Ascending aorta (tissue), 2 donors: ENCODE data around the gene DIPK1B. TPM values are rescaled to one million over a fixed set of nuclear protein-coding genes. Genes with fewer than 3 reads are reported as not detected.

ENCODE experiments used
- DNase-seq, 2 donors: peaks; one replicate each; pipeline ENCODE4 v3.0.0-alpha.2; 2019; ENCODE audit warnings: low spot score in 2 of 2
- H3K27ac ChIP-seq, 2 donors: fragments of 200-600 bp; sonication (generic); one replicate each; pipeline ENCODE4 v1.5.1; 2016 to 2017; ENCODE audit warnings: mild to moderate bottlenecking in 1 of 2
- H3K27me3 ChIP-seq: fragments of 200-600 bp; sonication (generic); one replicate; pipeline ENCODE4 v1.5.1; 2017
- H3K36me3 ChIP-seq, 2 donors: fragments of 200-600 bp; sonication (generic); one replicate each; pipeline ENCODE4 v1.5.1; 2016
- H3K4me1 ChIP-seq, 2 donors: fragments of 200-600 bp; sonication (generic); one replicate each; pipeline ENCODE4 v1.5.1; 2016 to 2017; ENCODE audit warnings: mild to moderate bottlenecking in 1 of 2
- H3K4me3 ChIP-seq, 2 donors: fragments of 200-600 bp; sonication (generic); one replicate each; pipeline ENCODE4 v1.5.1; 2016 to 2017; ENCODE audit warnings: mild to moderate bottlenecking in 1 of 2
- H3K9me3 ChIP-seq, 2 donors: fragments of 200-600 bp; sonication (generic); one replicate each; pipeline ENCODE4 v1.5.1; 2016
- intact Hi-C: fragments of 100-400 bp; cut with DNase I; formaldehyde crosslinking; loops from one replicate; pipeline ENCODE4 v1.15.1; 2023
- total RNA-seq: library from RNA; depleted of rRNA; stranded (reverse); fragments of >200 nt; gene quantifications from one replicate; pipeline ENCODE4 v1.1.0, GENCODE V29; 2016
- TF ChIP-seq, protein P1 (sequence below), 3 experiments: fragments of 200-600 bp in 2 of 3; fragments of 450-650 bp in 1 of 3; sonication (generic) in 2 of 3; IDR thresholded peaks; one replicate each; pipeline ENCODE4 v1.5.1; 2016 to 2019; ENCODE audit warnings: antibody characterized with exemption in 3 of 3, mild to moderate bottlenecking in 1 of 3, moderate library complexity in 1 of 3

The DIPK1B gene
- total RNA-seq, 1 donor from 2014 or later: 86.2 TPM

DNA sequence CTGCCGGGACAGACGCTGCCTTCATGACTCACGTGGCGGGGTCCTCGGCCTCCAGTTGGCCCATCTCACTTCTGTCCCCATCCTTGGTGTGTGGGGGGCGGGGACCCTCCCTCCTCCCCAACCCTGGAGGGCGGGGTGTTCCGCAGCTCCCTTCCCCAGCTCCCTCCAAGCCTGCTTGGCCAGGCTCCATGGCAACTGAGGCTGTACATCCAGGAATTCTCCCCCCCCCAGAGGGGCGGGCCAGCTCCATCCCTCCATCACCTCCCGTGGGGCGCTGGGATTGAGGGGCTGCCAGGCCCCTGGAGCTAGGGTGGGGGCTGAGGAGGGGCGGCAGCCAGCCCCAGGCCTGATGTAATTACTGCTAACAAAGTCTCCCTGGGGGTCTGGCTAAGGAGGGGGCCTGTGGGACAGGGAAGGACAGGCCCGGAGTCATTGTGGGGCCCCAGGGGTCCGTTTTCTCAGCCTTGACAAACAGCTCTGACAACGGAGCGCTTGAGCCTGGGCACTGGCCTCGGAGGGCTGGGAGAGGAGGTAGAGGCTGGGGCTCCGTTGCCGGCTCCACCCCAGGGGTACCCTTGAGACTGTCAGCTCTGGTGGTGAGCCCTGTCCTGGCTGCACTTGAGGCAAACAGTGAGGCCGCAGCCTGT, 8.0 kb downstream of the DIPK1B start:
- Histone ChIP-seq H3K9me3 (no peaks in the 10 kb centered on the region), H3K27me3 (no peaks in the 10 kb centered on the region), H3K36me3 (peaks cover 34 to 36% of the 10 kb centered on the region in 2 donors), H3K4me3 (no peak overlapping the region), H3K4me1 (no peaks in the 10 kb centered on the region), H3K27ac (no peak overlapping the region)
- no peak for DNase-seq
- intact Hi-C loops: no loop called here
- TF ChIP-seq, protein P1, sequence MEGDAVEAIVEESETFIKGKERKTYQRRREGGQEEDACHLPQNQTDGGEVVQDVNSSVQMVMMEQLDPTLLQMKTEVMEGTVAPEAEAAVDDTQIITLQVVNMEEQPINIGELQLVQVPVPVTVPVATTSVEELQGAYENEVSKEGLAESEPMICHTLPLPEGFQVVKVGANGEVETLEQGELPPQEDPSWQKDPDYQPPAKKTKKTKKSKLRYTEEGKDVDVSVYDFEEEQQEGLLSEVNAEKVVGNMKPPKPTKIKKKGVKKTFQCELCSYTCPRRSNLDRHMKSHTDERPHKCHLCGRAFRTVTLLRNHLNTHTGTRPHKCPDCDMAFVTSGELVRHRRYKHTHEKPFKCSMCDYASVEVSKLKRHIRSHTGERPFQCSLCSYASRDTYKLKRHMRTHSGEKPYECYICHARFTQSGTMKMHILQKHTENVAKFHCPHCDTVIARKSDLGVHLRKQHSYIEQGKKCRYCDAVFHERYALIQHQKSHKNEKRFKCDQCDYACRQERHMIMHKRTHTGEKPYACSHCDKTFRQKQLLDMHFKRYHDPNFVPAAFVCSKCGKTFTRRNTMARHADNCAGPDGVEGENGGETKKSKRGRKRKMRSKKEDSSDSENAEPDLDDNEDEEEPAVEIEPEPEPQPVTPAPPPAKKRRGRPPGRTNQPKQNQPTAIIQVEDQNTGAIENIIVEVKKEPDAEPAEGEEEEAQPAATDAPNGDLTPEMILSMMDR (IDR thresholded peaks at IDR 0.05): no peak

DNA sequence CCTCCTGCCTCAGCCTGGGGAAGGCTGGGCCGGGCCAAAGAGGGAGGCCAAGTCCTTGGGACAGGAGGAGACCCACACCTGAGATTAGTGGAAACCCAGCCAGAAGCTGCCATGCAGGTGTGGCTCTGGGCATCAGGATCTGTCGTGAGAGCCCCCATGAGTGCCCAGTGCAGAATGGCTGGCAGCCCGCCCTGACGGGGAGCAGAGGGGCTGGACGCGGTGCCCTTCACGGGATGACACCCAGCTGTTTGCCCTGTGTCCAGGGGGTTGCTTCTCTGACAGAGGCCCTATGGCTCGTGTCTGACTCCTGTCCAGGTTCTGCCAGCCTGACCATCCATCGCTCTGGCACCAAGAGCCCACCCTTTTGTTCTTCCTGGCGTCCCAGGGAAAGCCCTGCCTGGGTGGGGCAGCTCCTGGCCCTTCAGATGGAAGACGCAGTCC, 8.5 kb downstream of the DIPK1B start:
- DNase-seq: no peak
- intact Hi-C loops: no loop called here
- Histone ChIP-seq H3K9me3 (no peaks in the 10 kb centered on the region), H3K27me3 (no peaks in the 10 kb centered on the region), H3K27ac (no peak overlapping the region), H3K4me3 (no peak overlapping the region), H3K36me3 (peaks cover 40 to 41% of the 10 kb centered on the region in 2 donors), H3K4me1 (no peaks in the 10 kb centered on the region)
- TF ChIP-seq, protein P1 (IDR thresholded peaks at IDR 0.05): no peak

DNA sequence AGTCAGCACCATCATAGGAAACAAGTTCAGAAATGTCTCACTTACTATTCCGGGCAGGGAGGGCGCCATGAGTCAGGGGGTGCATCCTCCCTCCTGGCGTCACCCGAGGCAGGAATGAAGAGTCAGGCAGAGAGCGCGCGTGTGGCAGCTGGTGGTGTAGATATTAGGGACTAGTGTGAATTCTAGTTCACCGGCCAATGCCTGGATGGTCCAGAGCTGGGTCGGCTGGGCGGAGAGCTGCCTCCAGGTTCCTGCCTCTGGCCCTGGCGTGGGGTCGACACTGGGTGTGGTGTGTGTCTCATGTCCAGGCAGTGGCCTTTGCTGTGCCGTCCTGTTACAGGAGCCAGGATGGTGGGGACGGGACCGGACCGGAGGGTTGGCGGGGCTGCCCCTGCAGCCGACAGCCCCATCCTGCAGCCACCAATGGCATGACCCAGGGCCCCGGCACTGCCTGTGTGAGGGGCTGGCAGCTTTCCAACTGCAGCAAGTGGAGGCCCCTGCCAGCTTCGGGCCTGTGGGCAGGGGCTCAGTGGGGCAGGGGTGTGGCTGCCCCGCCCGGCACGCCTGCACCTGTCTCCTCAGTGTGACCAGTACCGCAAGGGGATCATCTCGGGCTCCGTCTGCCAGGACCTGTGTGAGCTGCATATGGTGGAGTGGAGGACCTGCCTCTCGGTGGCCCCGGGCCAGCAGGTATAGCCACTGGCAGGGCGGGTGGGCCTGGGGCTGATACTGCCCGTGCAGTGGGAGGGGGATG, 9.1 kb downstream of the DIPK1B start:
- Histone ChIP-seq H3K27ac (no peak overlapping the region), H3K36me3 (peaks cover 44 to 46% of the 10 kb centered on the region in 2 donors), H3K27me3 (no peaks in the 10 kb centered on the region), H3K9me3 (no peaks in the 10 kb centered on the region), H3K4me1 (peaks cover 1 to 2% of the 10 kb centered on the region in 2 donors), H3K4me3 (no peak overlapping the region)
- intact Hi-C loops: no loop called here
- no peak for DNase-seq
- TF ChIP-seq, protein P1 (IDR thresholded peaks at IDR 0.05): no peak

DNA sequence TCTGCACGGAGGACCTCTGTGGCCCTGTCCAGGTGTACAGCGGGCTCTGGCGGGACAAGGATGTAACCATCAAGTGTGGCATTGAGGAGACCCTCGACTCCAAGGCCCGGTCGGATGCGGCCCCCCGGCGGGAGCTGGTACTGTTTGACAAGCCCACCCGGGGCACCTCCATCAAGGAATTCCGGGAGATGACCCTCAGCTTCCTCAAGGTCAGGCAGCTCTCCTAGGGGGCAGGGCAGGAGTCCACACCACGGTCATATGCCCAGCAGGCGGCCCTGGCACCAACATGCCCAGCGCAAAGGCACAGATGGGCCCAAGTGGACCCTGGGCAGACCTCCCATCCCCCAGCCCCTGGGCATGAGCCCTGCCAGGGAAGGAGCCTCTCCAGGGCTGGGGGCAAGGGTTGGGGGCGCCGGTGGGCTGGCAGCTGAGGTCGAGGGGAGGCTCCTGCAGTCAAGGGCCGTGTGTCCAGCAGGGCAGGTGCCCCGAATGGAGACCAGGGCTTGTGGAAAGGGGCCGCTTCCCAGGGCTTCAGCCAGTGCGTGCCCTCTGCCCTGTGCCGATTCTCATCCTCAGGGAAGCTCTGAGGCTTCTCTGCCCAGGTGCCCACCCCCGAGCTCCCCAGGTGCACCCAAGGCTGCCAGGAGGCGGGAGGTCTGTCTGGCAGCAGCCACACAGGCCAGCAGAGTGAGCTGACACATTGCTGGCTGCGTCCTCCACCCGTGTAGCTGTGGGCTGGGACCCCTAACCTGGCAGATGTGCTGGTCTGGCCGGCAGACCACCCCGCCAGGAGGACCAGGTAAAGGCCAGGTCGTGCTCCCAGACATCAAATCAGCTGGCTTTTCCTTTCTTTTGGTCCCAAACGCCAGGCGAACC, 10.0 kb downstream of the DIPK1B start:
- TF ChIP-seq, protein P1 (IDR thresholded peaks at IDR 0.05): no peak
- H3K4me1 ChIP-seq: peaks cover 8 to 10% of the 10 kb centered on the region in 2 donors
- intact Hi-C loops: no loop called here
- H3K9me3 ChIP-seq: no peaks in the 10 kb centered on the region
- no peaks in the 10 kb centered on the region for H3K27me3 ChIP-seq
- DNase-seq: no peak
- H3K27ac ChIP-seq: no peak overlapping the region
- H3K4me3 ChIP-seq: no peak overlapping the region
- peaks cover 44 to 48% of the 10 kb centered on the region in 2 donors for H3K36me3 ChIP-seq

DNA sequence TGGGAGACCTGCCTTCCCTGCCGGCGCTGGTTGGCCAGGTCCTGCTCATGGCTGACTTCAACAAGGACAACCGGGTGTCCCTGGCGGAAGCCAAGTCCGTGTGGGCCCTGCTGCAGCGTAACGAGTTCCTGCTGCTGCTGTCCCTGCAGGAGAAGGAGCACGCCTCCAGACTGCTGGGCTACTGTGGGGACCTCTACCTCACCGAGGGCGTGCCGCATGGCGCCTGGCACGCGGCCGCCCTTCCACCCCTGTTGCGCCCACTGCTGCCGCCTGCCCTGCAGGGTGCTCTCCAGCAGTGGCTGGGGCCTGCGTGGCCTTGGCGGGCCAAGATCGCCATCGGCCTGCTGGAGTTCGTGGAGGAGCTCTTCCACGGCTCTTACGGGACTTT, 10.6 kb downstream of the DIPK1B start:
- TF ChIP-seq, protein P1 (IDR thresholded peaks at IDR 0.05): no peak
- Histone ChIP-seq H3K27ac (no peak overlapping the region), H3K4me1 (peaks cover 8 to 11% of the 10 kb centered on the region in 2 donors), H3K36me3 (peaks cover 44 to 48% of the 10 kb centered on the region in 2 donors), H3K4me3 (no peak overlapping the region), H3K9me3 (no peaks in the 10 kb centered on the region), H3K27me3 (no peaks in the 10 kb centered on the region)
- no peak for DNase-seq
- intact Hi-C loops: no loop called here
